Measurements from ENCODE around the gene TYSND1. TPM values are rescaled to one million over a fixed set of nuclear protein-coding genes. Genes with fewer than 3 reads are reported as not detected.

TYSND1 gene
- total RNA-seq, 2 donors from 2014 or later = 4.4 to 4.9 TPM

GRCh38 chr10:70117646-70118045 is 28.9 kb downstream of the TYSND1 start:
- Histone ChIP-seq H3K4me1 (no peaks in the 10 kb centered on the region), H3K9me3 (no peaks in the 10 kb centered on the region), H3K27me3 (no peaks in the 10 kb centered on the region), H3K36me3 (peaks cover 50% of the 10 kb centered on the region), H3K27ac (no peak overlapping the region), H3K4me3 (no peak overlapping the region)
- DNase-seq (ENCODE audit: low spot score) = no peak
- TF ChIP-seq CTCF (IDR thresholded peaks at IDR 0.05) = no peak

GRCh38 chr10:70115948-70116682 is 30.4 kb downstream of the TYSND1 start:
- H3K4me1 ChIP-seq = no peaks in the 10 kb centered on the region
- no peaks in the 10 kb centered on the region for H3K27me3 ChIP-seq
- H3K4me3 ChIP-seq = no peak overlapping the region
- TF ChIP-seq CTCF (IDR thresholded peaks at IDR 0.05) = peak; percentile 84 to 87
- no peaks in the 10 kb centered on the region for H3K9me3 ChIP-seq
- H3K36me3 ChIP-seq = peaks cover 60% of the 10 kb centered on the region
- H3K27ac ChIP-seq = no peak overlapping the region
- no peak for DNase-seq (ENCODE audit: low spot score)

- TF ChIP-seq CTCF (IDR thresholded peaks at IDR 0.05) = no peak
- no peak overlapping the region for H3K4me3 ChIP-seq
- no peaks in the 10 kb centered on the region for H3K4me1 ChIP-seq
- no peak for DNase-seq (ENCODE audit: low spot score)
- H3K9me3 ChIP-seq = no peaks in the 10 kb centered on the region
- H3K36me3 ChIP-seq = peaks cover 65% of the 10 kb centered on the region
- H3K27ac ChIP-seq = no peak overlapping the region
- no peaks in the 10 kb centered on the region for H3K27me3 ChIP-seq
Observed at GRCh38 chr10:70114902-70115301, 31.6 kb downstream of the TYSND1 start.

GRCh38 chr10:70112071-70112470 is 34.4 kb downstream of the TYSND1 start:
- Histone ChIP-seq H3K4me1 (no peaks in the 10 kb centered on the region), H3K27me3 (no peaks in the 10 kb centered on the region), H3K9me3 (no peaks in the 10 kb centered on the region), H3K4me3 (no peak overlapping the region), H3K36me3 (peaks cover 55% of the 10 kb centered on the region), H3K27ac (no peak overlapping the region)
- DNase-seq (ENCODE audit: low spot score) = no peak
- no peak for TF ChIP-seq CTCF (IDR thresholded peaks at IDR 0.05)

- Histone ChIP-seq H3K9me3 (no peaks in the 10 kb centered on the region), H3K4me1 (no peaks in the 10 kb centered on the region), H3K27me3 (no peaks in the 10 kb centered on the region), H3K27ac (no peak overlapping the region), H3K4me3 (no peak overlapping the region), H3K36me3 (peaks cover 55% of the 10 kb centered on the region)
- TF ChIP-seq CTCF (IDR thresholded peaks at IDR 0.05) = no peak
- DNase-seq (ENCODE audit: low spot score) = no peak
Observed at GRCh38 chr10:70111496-70111895, 35.0 kb downstream of the TYSND1 start.
